SK-N-SH treated with all-trans-retinoic acid at 6 μM for 48 hours (cell line): ENCODE data around the gene FOXRED1.

Experiments
- ARNTL ChIP-seq: fragments of 450-650 bp; formaldehyde crosslinking; IDR thresholded peaks from 2 replicates; pipeline ENCODE4 v1.5.0; 2020; ENCODE audit warnings: low read depth, mild to moderate bottlenecking, moderate library complexity, borderline replicate concordance
- POU6F1 ChIP-seq: fragments of 250-450 bp; sonication (Bioruptor Pico); IDR thresholded peaks from 2 replicates; pipeline ENCODE4 v1.8.0; 2021; ENCODE audit warnings: low read depth, mild to moderate bottlenecking, moderate library complexity, borderline replicate concordance
- ZFP3 ChIP-seq: fragments of 250-450 bp; sonication (Bioruptor Pico); IDR thresholded peaks from 2 replicates; pipeline ENCODE4 v1.5.0; 2020; ENCODE audit warnings: mild to moderate bottlenecking, moderate library complexity
- ZNF565 ChIP-seq: fragments of 450-650 bp; formaldehyde crosslinking; conservative IDR thresholded peaks from 2 replicates; pipeline ENCODE4 v1.5.0; 2020; ENCODE audit warnings: low read depth, mild to moderate bottlenecking, moderate library complexity

- no peak for TF ChIP-seq POU6F1 (CRISPR knock-in tag)
- no peak for TF ChIP-seq ZFP3 (CRISPR knock-in tag)
- no peak for TF ChIP-seq ARNTL (CRISPR knock-in tag)
- no peak for TF ChIP-seq ZNF565
Measured at GRCh38 chr11:126322996-126323395, 54.0 kb downstream of the FOXRED1 start.
